Gastroesophageal sphincter (tissue), 3 donors: ENCODE data around the gene DTNBP1.

ENCODE experiments used
- POLR2A ChIP-seq, 2 donors: fragments of 450-650 bp; IDR thresholded peaks; one replicate each; pipeline ENCODE4 v1.6.1; 2017; ENCODE audit warnings: antibody characterized with exemption in 2 of 2, mild to moderate bottlenecking in 2 of 2, moderate library complexity in 1 of 2
- TF ChIP-seq, protein P1 (sequence below), 4 experiments: fragments of 200-600 bp in 2 of 4; fragments of 450-650 bp in 2 of 4; sonication (generic) in 1 of 4; IDR thresholded peaks; one replicate each; pipeline ENCODE4 v1.5.1; 2017 to 2019; ENCODE audit warnings: antibody characterized with exemption in 4 of 4, mild to moderate bottlenecking in 2 of 4, moderate library complexity in 2 of 4

DNA sequence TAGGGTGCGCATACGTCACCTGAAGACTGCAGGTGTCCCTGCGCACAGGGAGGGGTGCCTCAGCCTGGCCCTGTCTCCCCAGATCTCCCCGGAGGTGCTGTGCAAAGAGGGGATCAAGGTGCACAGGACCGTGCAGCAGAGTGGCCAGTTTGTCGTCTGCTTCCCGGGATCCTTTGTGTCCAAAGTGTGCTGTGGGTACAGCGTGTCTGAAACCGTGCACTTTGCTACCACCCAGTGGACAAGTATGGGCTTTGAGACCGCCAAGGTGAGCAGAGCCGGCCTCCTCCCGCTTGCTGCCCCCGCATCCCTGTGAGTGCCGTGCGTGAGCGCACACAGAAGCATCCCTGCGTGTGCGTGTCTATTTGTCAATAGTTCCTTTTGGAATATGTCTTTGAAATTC is 150.7 kb downstream of the DTNBP1 start:
- no peak for TF ChIP-seq POLR2A (IDR thresholded peaks at IDR 0.05)
- TF ChIP-seq, protein P1, sequence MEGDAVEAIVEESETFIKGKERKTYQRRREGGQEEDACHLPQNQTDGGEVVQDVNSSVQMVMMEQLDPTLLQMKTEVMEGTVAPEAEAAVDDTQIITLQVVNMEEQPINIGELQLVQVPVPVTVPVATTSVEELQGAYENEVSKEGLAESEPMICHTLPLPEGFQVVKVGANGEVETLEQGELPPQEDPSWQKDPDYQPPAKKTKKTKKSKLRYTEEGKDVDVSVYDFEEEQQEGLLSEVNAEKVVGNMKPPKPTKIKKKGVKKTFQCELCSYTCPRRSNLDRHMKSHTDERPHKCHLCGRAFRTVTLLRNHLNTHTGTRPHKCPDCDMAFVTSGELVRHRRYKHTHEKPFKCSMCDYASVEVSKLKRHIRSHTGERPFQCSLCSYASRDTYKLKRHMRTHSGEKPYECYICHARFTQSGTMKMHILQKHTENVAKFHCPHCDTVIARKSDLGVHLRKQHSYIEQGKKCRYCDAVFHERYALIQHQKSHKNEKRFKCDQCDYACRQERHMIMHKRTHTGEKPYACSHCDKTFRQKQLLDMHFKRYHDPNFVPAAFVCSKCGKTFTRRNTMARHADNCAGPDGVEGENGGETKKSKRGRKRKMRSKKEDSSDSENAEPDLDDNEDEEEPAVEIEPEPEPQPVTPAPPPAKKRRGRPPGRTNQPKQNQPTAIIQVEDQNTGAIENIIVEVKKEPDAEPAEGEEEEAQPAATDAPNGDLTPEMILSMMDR (IDR thresholded peaks at IDR 0.05): peak in 2 of 4 experiments; percentile 17 to 26
